Fibroblast of the aortic adventitia (primary cell): ENCODE measurements around the gene METTL21C. TPM values are rescaled to one million over a fixed set of nuclear protein-coding genes. Genes with fewer than 3 reads are reported as not detected.
A peak's percentile ranks its signal among the peaks of the same experiment; 100 is the strongest.

Source experiments
- DNase-seq: peaks from one replicate; pipeline ENCODE4 v3.0.0-alpha.2; 2010; ENCODE audit warnings: low read depth
- H3K4me3 ChIP-seq: 2 replicates; pipeline ENCODE4 v1.5.1; 2011; ENCODE audit warnings: low read depth, mild to moderate bottlenecking, control low read depth, low read length, moderate library complexity
- CTCF ChIP-seq: IDR thresholded peaks from 2 replicates; pipeline ENCODE4 v1.5.1; 2011; ENCODE audit warnings: mild to moderate bottlenecking, low read length, control low read depth, inconsistent platforms; ENCODE audit not compliant: insufficient read depth
- total RNA-seq: library from RNA; depleted of rRNA; stranded (reverse); fragments of >200 nt; gene quantifications from 2 replicates; pipeline ENCODE4 v1.2.3, GENCODE V29; 2012; ENCODE audit warnings: low replicate concordance

The METTL21C gene
- total RNA-seq, 1 donor, result not detected

GRCh38 chr13:102699504-102699903 lies 4.7 kb upstream of the METTL21C start:
- no peak for DNase-seq
- H3K4me3 ChIP-seq, result no peak overlapping the region
- no peak for TF ChIP-seq CTCF

GRCh38 chr13:102698649-102698980 lies 3.8 kb upstream of the METTL21C start:
- no peak overlapping the region for H3K4me3 ChIP-seq
- no peak for TF ChIP-seq CTCF
- no peak for DNase-seq

- no peak for TF ChIP-seq CTCF
- no peak for DNase-seq
- no peak overlapping the region for H3K4me3 ChIP-seq
Measured at GRCh38 chr13:102697929-102698648, 3.2 kb upstream of the METTL21C start.

GRCh38 chr13:102697264-102697663 lies 2.4 kb upstream of the METTL21C start:
- no peak for DNase-seq
- no peak overlapping the region for H3K4me3 ChIP-seq
- TF ChIP-seq CTCF, result no peak

- no peak for TF ChIP-seq CTCF
- DNase-seq, result no peak
- no peak overlapping the region for H3K4me3 ChIP-seq
Measured at GRCh38 chr13:102696465-102696864, 1.6 kb upstream of the METTL21C start.

- TF ChIP-seq CTCF, result no peak
- DNase-seq, result peak; percentile 65
- H3K4me3 ChIP-seq, result no peak overlapping the region
Measured at GRCh38 chr13:102693776-102694175, 1.1 kb downstream of the METTL21C start.

GRCh38 chr13:102693250-102693649 lies 1.6 kb downstream of the METTL21C start:
- no peak overlapping the region for H3K4me3 ChIP-seq
- no peak for TF ChIP-seq CTCF

More at GRCh38 chr13:102693250-102693649, 1.6 kb downstream of the METTL21C start:
- no peak for DNase-seq
